Activated T-cell treated with anti-CD3 and anti-CD28 coated beads for 48 hours (primary cell): ENCODE data around the gene NR3C1.
A peak's percentile ranks its signal among the peaks of the same experiment; 100 is the strongest.

Experiments
- DNase-seq: peaks from one replicate; pipeline ENCODE4 v3.0.0-alpha.2; 2020; ENCODE audit warnings: low read depth

NR3C1 gene

GRCh38 chr5:143403593-143404415 lies at the start of gene NR3C1:
TSS of gene NR3C1 (minus strand) at chr5:143403686. CDS start at chr5:143400839, 2,847 bp downstream.
- peak; percentile 83 for DNase-seq

GRCh38 chr5:143449772-143450171 lies 46.3 kb upstream of the NR3C1 start:
- no peak for DNase-seq

- DNase-seq, result no peak
Observed at GRCh38 chr5:143448518-143448917, 45.0 kb upstream of the NR3C1 start.

- DNase-seq, result no peak
Observed at GRCh38 chr5:143447983-143448382, 44.5 kb upstream of the NR3C1 start.

- DNase-seq, result no peak
Observed at GRCh38 chr5:143446535-143447226, 43.2 kb upstream of the NR3C1 start.

GRCh38 chr5:143445776-143446175 lies 42.3 kb upstream of the NR3C1 start:
- no peak for DNase-seq

- no peak for DNase-seq
Observed at GRCh38 chr5:143443330-143443729, 39.8 kb upstream of the NR3C1 start.

- no peak for DNase-seq
Observed at GRCh38 chr5:143442385-143442784, 38.9 kb upstream of the NR3C1 start.

GRCh38 chr5:143440448-143441115 lies 37.1 kb upstream of the NR3C1 start:
- DNase-seq, result no peak

- DNase-seq, result no peak
Observed at GRCh38 chr5:143437666-143438273, 34.3 kb upstream of the NR3C1 start.

GRCh38 chr5:143436871-143437270 lies 33.4 kb upstream of the NR3C1 start:
- DNase-seq, result no peak

GRCh38 chr5:143435210-143435657 lies 31.7 kb upstream of the NR3C1 start:
- DNase-seq, result no peak

- no peak for DNase-seq
Observed at GRCh38 chr5:143434261-143435209, 31.0 kb upstream of the NR3C1 start.

GRCh38 chr5:143433670-143434069 lies 30.2 kb upstream of the NR3C1 start:
- DNase-seq, result no peak

GRCh38 chr5:143432658-143433239 lies 29.3 kb upstream of the NR3C1 start:
- no peak for DNase-seq

- DNase-seq, result peak; percentile 42
Observed at GRCh38 chr5:143431789-143432188, 28.3 kb upstream of the NR3C1 start.

GRCh38 chr5:143428738-143429420 lies 25.4 kb upstream of the NR3C1 start:
- no peak for DNase-seq

- DNase-seq, result no peak
Observed at GRCh38 chr5:143428155-143428554, 24.7 kb upstream of the NR3C1 start.

- DNase-seq, result no peak
Observed at GRCh38 chr5:143427122-143427735, 23.7 kb upstream of the NR3C1 start.
